Calu3 (cell line): Measurements from ENCODE around the gene USP10. TPM values are rescaled to one million over a fixed set of nuclear protein-coding genes. Genes with fewer than 3 reads are reported as not detected.

Experiments used
- BruUV-seq: library from RNA; stranded (reverse); fragments of 400-500 nt; replicated peaks from 2 replicates; lab custom pipeline; 2021; lab: Mats Ljungman, UMichigan
- CTCF ChIA-PET: fragments of 300-600 bp; sonication (Branson Sonifier 250); formaldehyde crosslinking; loops from one replicate; lab custom pipeline; 2022; ENCODE audit warnings: antibody characterized with exemption; lab: Charles Lee
- DNase-seq: peaks from one replicate; pipeline ENCODE4 v3.0.0; 2022
- H3K27ac Mint-ChIP-seq: one replicate; pipeline ENCODE4 v1.8.0; 2022; ENCODE audit warnings: mixed read lengths; ENCODE audit not compliant: unreplicated experiment
- H3K27me3 Mint-ChIP-seq: one replicate; pipeline ENCODE4 v1.8.0; 2022; ENCODE audit warnings: mixed read lengths; ENCODE audit not compliant: unreplicated experiment
- H3K36me3 Mint-ChIP-seq: one replicate; pipeline ENCODE4 v1.8.0; 2022; ENCODE audit warnings: mild to moderate bottlenecking, moderate library complexity, mixed read lengths; ENCODE audit not compliant: insufficient read depth, unreplicated experiment
- H3K4me1 Mint-ChIP-seq: one replicate; pipeline ENCODE4 v1.8.0; 2022; ENCODE audit warnings: mild to moderate bottlenecking, low read depth, mixed read lengths; ENCODE audit not compliant: unreplicated experiment
- H3K4me3 Mint-ChIP-seq: one replicate; pipeline ENCODE4 v1.8.0; 2022; ENCODE audit warnings: mild to moderate bottlenecking, low read depth, moderate library complexity, mixed read lengths; ENCODE audit not compliant: unreplicated experiment
- H3K9me3 Mint-ChIP-seq: one replicate; pipeline ENCODE4 v1.8.0; 2022; ENCODE audit warnings: low read depth, mixed read lengths; ENCODE audit not compliant: unreplicated experiment
- intact Hi-C: fragments of 100-400 bp; cut with micrococcal nuclease; formaldehyde crosslinking; loops from one replicate; pipeline ENCODE4 v1.10.0; 2022; ENCODE audit not compliant: unreplicated experiment
- total RNA-seq: library from RNA; stranded (reverse); gene quantifications from 2 replicates; pipeline ENCODE4 v1.2.3, GENCODE V29; 2022
- TF ChIP-seq, protein P1 (sequence below): fragments of 200-600 bp; IDR thresholded peaks from one replicate; pipeline ENCODE4 v1.8.0; 2022; ENCODE audit warnings: antibody characterized with exemption; ENCODE audit not compliant: unreplicated experiment

USP10 gene
- total RNA-seq, 1 experiment from 2014 or later: 141 TPM

DNA sequence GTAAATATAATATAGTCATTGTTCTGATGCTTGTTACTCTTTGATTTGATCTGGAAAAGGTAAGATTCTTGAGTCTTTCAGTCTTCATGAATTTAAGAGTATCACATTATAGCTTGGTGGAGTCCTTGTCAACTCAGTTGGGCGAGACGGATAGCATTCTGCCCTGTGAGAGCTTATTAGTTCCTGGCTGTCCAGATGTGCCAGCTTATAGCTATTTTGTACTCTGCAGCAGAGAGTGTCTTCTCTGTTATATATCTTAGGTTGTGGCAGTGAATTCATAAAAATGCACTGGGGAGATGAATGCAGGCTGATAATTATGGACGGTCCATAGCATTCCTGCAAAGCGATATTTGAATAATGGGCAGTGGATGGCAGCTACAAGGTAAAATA, 69.0 kb downstream of the USP10 start:
- Mint-ChIP-seq H3K9me3 (no peaks in the 10 kb centered on the region), H3K27ac (no peak overlapping the region), H3K36me3 (peaks cover 60% of the 10 kb centered on the region), H3K4me3 (no peak overlapping the region), H3K4me1 (no peaks in the 10 kb centered on the region), H3K27me3 (no peaks in the 10 kb centered on the region)
- CTCF ChIA-PET: no interaction called here
- TF ChIP-seq, protein P1, sequence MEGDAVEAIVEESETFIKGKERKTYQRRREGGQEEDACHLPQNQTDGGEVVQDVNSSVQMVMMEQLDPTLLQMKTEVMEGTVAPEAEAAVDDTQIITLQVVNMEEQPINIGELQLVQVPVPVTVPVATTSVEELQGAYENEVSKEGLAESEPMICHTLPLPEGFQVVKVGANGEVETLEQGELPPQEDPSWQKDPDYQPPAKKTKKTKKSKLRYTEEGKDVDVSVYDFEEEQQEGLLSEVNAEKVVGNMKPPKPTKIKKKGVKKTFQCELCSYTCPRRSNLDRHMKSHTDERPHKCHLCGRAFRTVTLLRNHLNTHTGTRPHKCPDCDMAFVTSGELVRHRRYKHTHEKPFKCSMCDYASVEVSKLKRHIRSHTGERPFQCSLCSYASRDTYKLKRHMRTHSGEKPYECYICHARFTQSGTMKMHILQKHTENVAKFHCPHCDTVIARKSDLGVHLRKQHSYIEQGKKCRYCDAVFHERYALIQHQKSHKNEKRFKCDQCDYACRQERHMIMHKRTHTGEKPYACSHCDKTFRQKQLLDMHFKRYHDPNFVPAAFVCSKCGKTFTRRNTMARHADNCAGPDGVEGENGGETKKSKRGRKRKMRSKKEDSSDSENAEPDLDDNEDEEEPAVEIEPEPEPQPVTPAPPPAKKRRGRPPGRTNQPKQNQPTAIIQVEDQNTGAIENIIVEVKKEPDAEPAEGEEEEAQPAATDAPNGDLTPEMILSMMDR: no peak
- no TSS peak for BruUV-seq
- intact Hi-C loops: no loop called here
- DNase-seq: no peak

DNA sequence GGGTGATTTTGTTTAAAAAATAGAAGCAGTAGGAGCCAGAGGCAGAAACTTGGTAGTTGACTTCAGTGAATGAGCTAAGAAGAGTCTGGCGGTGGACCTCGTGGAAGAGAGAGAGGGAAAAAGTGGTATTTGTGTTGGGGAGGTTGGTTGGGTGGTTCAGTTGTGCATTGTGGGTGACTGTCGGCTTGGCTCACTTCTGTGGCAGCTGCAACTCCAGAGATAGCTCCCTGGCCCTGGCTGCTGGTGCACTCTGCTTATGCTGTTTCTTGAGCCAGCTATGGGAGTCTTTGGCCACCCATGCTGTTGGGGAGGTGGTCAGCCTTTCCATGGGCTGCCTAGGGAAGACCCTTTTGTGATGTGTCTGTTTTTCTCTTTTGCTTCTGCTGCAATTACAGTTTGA, 69.6 kb downstream of the USP10 start:
- Mint-ChIP-seq H3K27me3 (no peaks in the 10 kb centered on the region), H3K9me3 (no peaks in the 10 kb centered on the region), H3K4me1 (no peaks in the 10 kb centered on the region), H3K27ac (no peak overlapping the region), H3K4me3 (no peak overlapping the region), H3K36me3 (peaks cover 56% of the 10 kb centered on the region)
- BruUV-seq: no TSS peak
- DNase-seq: no peak
- intact Hi-C loops: no loop called here
- TF ChIP-seq, protein P1: no peak
- CTCF ChIA-PET: no interaction called here

DNA sequence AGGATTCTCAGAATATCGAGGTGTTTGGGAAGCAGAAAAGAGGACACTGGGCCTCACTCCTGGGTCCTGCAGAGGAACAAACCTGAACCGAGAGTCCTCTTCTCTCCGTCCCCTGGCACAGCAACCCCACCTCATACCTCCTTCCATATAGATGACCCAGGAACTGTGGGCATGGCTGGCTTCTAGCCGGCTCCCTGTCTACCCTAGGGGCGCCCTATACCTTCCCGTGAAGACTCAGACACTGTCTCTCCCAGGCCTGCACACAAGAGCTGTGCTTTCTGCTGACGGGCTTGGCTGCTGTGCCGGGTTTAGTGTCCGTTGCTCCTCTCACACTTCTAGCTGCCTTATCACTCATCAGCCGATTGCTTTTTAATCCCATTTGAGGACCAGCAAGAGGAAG, 73.5 kb downstream of the USP10 start:
- no TSS peak for BruUV-seq
- TF ChIP-seq, protein P1: no peak
- intact Hi-C loops: no loop called here
- H3K9me3 Mint-ChIP-seq: no peaks in the 10 kb centered on the region
- no peaks in the 10 kb centered on the region for H3K4me1 Mint-ChIP-seq
- no peak for DNase-seq
- peaks cover 44% of the 10 kb centered on the region for H3K36me3 Mint-ChIP-seq
- H3K27me3 Mint-ChIP-seq: no peaks in the 10 kb centered on the region
- no peak overlapping the region for H3K27ac Mint-ChIP-seq
- CTCF ChIA-PET: interaction anchor here (0.6 kb wide), 1 partner anchor 32 kb away, joined by 5 read pairs; no protein-coding TSS in a partner anchor
- no peak overlapping the region for H3K4me3 Mint-ChIP-seq

DNA sequence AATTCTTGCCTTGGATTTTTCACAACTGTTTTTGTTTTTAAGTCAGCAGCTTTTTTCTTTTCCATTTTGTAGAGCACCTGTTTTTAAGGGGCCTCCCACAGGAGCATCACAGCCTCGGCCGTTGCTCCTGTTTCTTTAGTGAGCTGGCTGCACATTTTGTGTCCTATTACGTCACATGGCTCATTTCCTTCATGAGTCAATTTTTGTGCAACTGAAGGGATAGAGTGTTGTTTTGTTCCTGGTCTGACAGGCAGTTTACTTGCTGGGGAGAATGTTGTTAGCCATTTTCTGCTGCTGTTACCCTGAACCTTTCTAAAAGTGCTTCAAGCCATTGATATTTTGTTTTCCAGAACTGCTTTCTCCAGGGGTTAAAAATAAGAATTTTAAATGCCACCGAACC, 75.0 kb downstream of the USP10 start:
- no peak overlapping the region for H3K4me3 Mint-ChIP-seq
- TF ChIP-seq, protein P1: no peak
- H3K4me1 Mint-ChIP-seq: no peaks in the 10 kb centered on the region
- H3K36me3 Mint-ChIP-seq: peaks cover 53% of the 10 kb centered on the region
- CTCF ChIA-PET: no interaction called here
- no TSS peak for BruUV-seq
- H3K9me3 Mint-ChIP-seq: no peaks in the 10 kb centered on the region
- no peak overlapping the region for H3K27ac Mint-ChIP-seq
- no peak for DNase-seq
- no peaks in the 10 kb centered on the region for H3K27me3 Mint-ChIP-seq
- intact Hi-C loops: no loop called here
